Thyroid gland (tissue), 4 donors: ENCODE measurements around the gene SLC24A1. TPM values are rescaled to one million over a fixed set of nuclear protein-coding genes. Genes with fewer than 3 reads are reported as not detected.
A peak's percentile ranks its signal among the peaks of the same experiment; 100 is the strongest.

Source experiments
- DNase-seq, 2 donors: peaks; one replicate each; pipeline ENCODE4 v3.0.0-alpha.2; 2019
- H3K27ac ChIP-seq, 3 donors: fragments of 200-600 bp; sonication (generic); 1 replicate in 2 of 3; 2 replicates in 1 of 3; pipeline ENCODE4 v1.5.1; 2016 to 2019; ENCODE audit warnings: mild to moderate bottlenecking in 1 of 3, moderate library complexity in 1 of 3
- H3K27me3 ChIP-seq: fragments of 200-600 bp; sonication (generic); one replicate; pipeline ENCODE4 v1.5.1; 2019
- H3K36me3 ChIP-seq, 2 donors: fragments of 200-600 bp; sonication (generic); one replicate each; pipeline ENCODE4 v1.5.1; 2016 to 2019
- H3K4me1 ChIP-seq, 2 donors: fragments of 200-600 bp; sonication (generic); one replicate each; pipeline ENCODE4 v1.5.1; 2017 to 2019
- H3K4me3 ChIP-seq, 3 donors: fragments of 200-600 bp; sonication (generic); replicated peaks in 1 of 3; 1 replicate in 2 of 3; 2 replicates in 1 of 3; pipeline ENCODE4 v1.5.1; 2016; ENCODE audit warnings: mild to moderate bottlenecking in 1 of 3
- H3K9me3 ChIP-seq: fragments of 200-600 bp; sonication (generic); one replicate; pipeline ENCODE4 v1.5.1; 2017
- CTCF ChIP-seq, 6 experiments: fragments of 200-600 bp in 3 of 6; fragments of 450-650 bp in 3 of 6; sonication (generic) in 3 of 6; IDR thresholded peaks; one replicate each; pipeline ENCODE4 v1.5.1; 2016 to 2019; ENCODE audit warnings: antibody characterized with exemption in 6 of 6, mild to moderate bottlenecking in 2 of 6, inconsistent platforms in 1 of 6, moderate library complexity in 1 of 6
- POLR2A ChIP-seq, 2 donors: fragments of 450-650 bp; IDR thresholded peaks; one replicate each; pipeline ENCODE4 v1.6.1; 2017; ENCODE audit warnings: antibody characterized with exemption in 2 of 2, mild to moderate bottlenecking in 2 of 2, moderate library complexity in 1 of 2
- WGBS, 2 donors: methylation state at CpG; one replicate each; pipeline ENCODE4 v1.1.5; 2017; 5-methylcytosine and 5-hydroxymethylcytosine counted together
- intact Hi-C: fragments of 100-400 bp; cut with DNase I; formaldehyde crosslinking; loops from one replicate; pipeline ENCODE4 v1.15.1; 2023
- total RNA-seq, 4 donors: library from RNA; depleted of rRNA; stranded (reverse); fragments of >200 nt; gene quantifications; one replicate each; pipeline ENCODE4 v1.2.3, GENCODE V29; 2016

SLC24A1 gene
- total RNA-seq, 4 donors from 2014 or later: 10.6 to 23.5 (median 13.0) TPM

- H3K36me3 ChIP-seq: no peaks in the 10 kb centered on the region
- H3K9me3 ChIP-seq: no peaks in the 10 kb centered on the region
- no peaks in the 10 kb centered on the region for H3K27me3 ChIP-seq
- intact Hi-C loops: loop anchor here (10.0 kb wide), 1 partner anchor 185 kb away; no protein-coding TSS in a partner anchor
- no peak overlapping the region for H3K27ac ChIP-seq
- DNase-seq: no peak
- peaks cover 0 to 10% of the 10 kb centered on the region in 2 donors for H3K4me1 ChIP-seq
- TF ChIP-seq CTCF (IDR thresholded peaks at IDR 0.05) (no peak), POLR2A (IDR thresholded peaks at IDR 0.05) (no peak)
- WGBS, 2 donors: 68 to 79% methylated on average over 6 of the region's 6 CpGs
- no peak overlapping the region for H3K4me3 ChIP-seq
Observed at GRCh38 chr15:65639509-65639908, 17.8 kb downstream of the SLC24A1 start.

- DNase-seq: peak in 1 of 2 donors; percentile 5
- H3K4me1 ChIP-seq: peaks cover 0 to 10% of the 10 kb centered on the region in 2 donors
- H3K4me3 ChIP-seq: no peak overlapping the region
- TF ChIP-seq CTCF (IDR thresholded peaks at IDR 0.05) (no peak), POLR2A (IDR thresholded peaks at IDR 0.05) (no peak)
- H3K36me3 ChIP-seq: no peaks in the 10 kb centered on the region
- intact Hi-C loops: no loop called here
- no peaks in the 10 kb centered on the region for H3K27me3 ChIP-seq
- WGBS, 2 donors: 56 to 63% methylated on average over 6 of the region's 6 CpGs
- H3K27ac ChIP-seq: no peak overlapping the region
- no peaks in the 10 kb centered on the region for H3K9me3 ChIP-seq
Observed at GRCh38 chr15:65641768-65642475, 20.2 kb downstream of the SLC24A1 start.

DNA sequence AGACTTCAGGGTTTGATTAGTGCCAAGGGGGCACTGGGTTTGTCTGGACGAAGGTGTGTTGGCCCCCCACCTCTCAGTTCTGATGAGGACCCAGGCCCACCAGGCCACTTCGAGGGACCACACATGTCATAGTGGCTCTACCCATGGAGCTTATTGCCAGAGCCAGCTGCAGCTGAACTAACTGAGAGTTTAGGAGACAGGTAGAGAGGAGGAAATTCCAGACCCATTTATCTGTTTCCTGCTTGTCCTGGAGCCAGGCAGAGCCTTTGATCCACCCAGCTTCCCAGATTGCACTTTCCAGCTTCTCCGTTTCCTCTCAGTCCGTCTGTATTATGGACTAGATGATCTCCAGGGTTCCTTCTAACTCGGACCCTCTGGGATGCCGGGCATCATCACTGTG, 20.9 kb downstream of the SLC24A1 start:
- intact Hi-C loops: no loop called here
- peak in 1 of 2 donors; percentile 14 for DNase-seq
- Histone ChIP-seq H3K36me3 (no peaks in the 10 kb centered on the region), H3K27me3 (no peaks in the 10 kb centered on the region), H3K27ac (no peak overlapping the region), H3K9me3 (no peaks in the 10 kb centered on the region), H3K4me3 (no peak overlapping the region), H3K4me1 (peaks cover 0 to 10% of the 10 kb centered on the region in 2 donors)
- TF ChIP-seq CTCF (IDR thresholded peaks at IDR 0.05): no peak
- TF ChIP-seq POLR2A (IDR thresholded peaks at IDR 0.05): no peak
- 69 to 76% methylated on average over 5 to 6 of the region's 6 CpGs for WGBS, 2 donors

- H3K4me1 ChIP-seq: peaks cover 0 to 3% of the 10 kb centered on the region in 2 donors
- 95 to 100% methylated on average over 2 to 4 of the region's 4 CpGs for WGBS, 2 donors
- no peak overlapping the region for H3K4me3 ChIP-seq
- no peak for TF ChIP-seq POLR2A (IDR thresholded peaks at IDR 0.05)
- no peak for TF ChIP-seq CTCF (IDR thresholded peaks at IDR 0.05)
- no peaks in the 10 kb centered on the region for H3K36me3 ChIP-seq
- H3K27ac ChIP-seq: no peak overlapping the region
- H3K9me3 ChIP-seq: no peaks in the 10 kb centered on the region
- intact Hi-C loops: no loop called here
- no peak for DNase-seq
- H3K27me3 ChIP-seq: no peaks in the 10 kb centered on the region
Observed at GRCh38 chr15:65644282-65644681, 22.5 kb downstream of the SLC24A1 start.

- H3K4me1 ChIP-seq: peaks cover 0 to 3% of the 10 kb centered on the region in 2 donors
- H3K27ac ChIP-seq: no peak overlapping the region
- intact Hi-C loops: no loop called here
- WGBS, 2 donors: 94 to 98% methylated on average over 4 of the region's 4 CpGs
- no peaks in the 10 kb centered on the region for H3K27me3 ChIP-seq
- DNase-seq: no peak
- TF ChIP-seq CTCF (IDR thresholded peaks at IDR 0.05): no peak
- TF ChIP-seq POLR2A (IDR thresholded peaks at IDR 0.05): no peak
- no peaks in the 10 kb centered on the region for H3K36me3 ChIP-seq
- H3K4me3 ChIP-seq: no peak overlapping the region
- no peaks in the 10 kb centered on the region for H3K9me3 ChIP-seq
Observed at GRCh38 chr15:65645392-65645791, 23.7 kb downstream of the SLC24A1 start.
